Adrenal gland (tissue), 19 donors: ENCODE measurements around the gene POLR2H. TPM values are rescaled to one million over a fixed set of nuclear protein-coding genes. Genes with fewer than 3 reads are reported as not detected.

Experiments used
- DNase-seq, 7 donors: peaks; one replicate each; pipeline ENCODE4 v3.0.0-alpha.2; 2019 to 2020
- H3K27ac ChIP-seq, 5 donors: fragments of 200-600 bp; sonication (generic) in 4 of 5; 1 replicate in 3 of 5; 2 replicates in 2 of 5; pipeline versions ENCODE4 v1.5.1 to v1.8.0; 2016 to 2020; ENCODE audit warnings: mild to moderate bottlenecking in 1 of 5
- H3K27me3 ChIP-seq: fragments of 200-600 bp; 2 replicates; pipeline ENCODE4 v1.8.0; 2021
- H3K36me3 ChIP-seq, 2 donors: fragments of 200-600 bp; replicated peaks in 1 of 2; 1 replicate in 1 of 2; 2 replicates in 1 of 2; pipeline versions ENCODE4 v1.5.1 to v1.8.0; 2018 to 2022
- H3K4me1 ChIP-seq, 2 donors: fragments of 200-600 bp; replicated peaks in 1 of 2; 1 replicate in 1 of 2; 2 replicates in 1 of 2; pipeline versions ENCODE4 v1.5.1 to v1.8.0; 2018 to 2021
- H3K4me3 ChIP-seq, 4 donors: fragments of 200-600 bp; sonication (generic) in 3 of 4; one replicate each; pipeline ENCODE4 v1.5.1; 2016 to 2018
- H3K9me3 ChIP-seq, 3 donors: fragments of 200-600 bp; sonication (generic) in 1 of 3; replicated peaks in 1 of 3; 1 replicate in 2 of 3; 2 replicates in 1 of 3; pipeline versions ENCODE4 v1.5.1 to v1.8.0; 2016 to 2021
- CTCF ChIP-seq, 6 experiments: fragments of 450-650 bp in 4 of 6; fragments of 200-600 bp in 2 of 6; sonication (generic) in 1 of 6; IDR thresholded peaks; 1 replicate in 5 of 6; 2 replicates in 1 of 6; pipeline versions ENCODE4 v1.5.1 to v1.8.0; 2016 to 2021; ENCODE audit warnings: antibody characterized with exemption in 6 of 6, mild to moderate bottlenecking in 2 of 6, moderate library complexity in 1 of 6
- POLR2A ChIP-seq, 2 donors: fragments of 450-650 bp; IDR thresholded peaks; one replicate each; pipeline ENCODE4 v1.6.1; 2017; ENCODE audit warnings: antibody characterized with exemption in 2 of 2, mild to moderate bottlenecking in 2 of 2, moderate library complexity in 1 of 2
- WGBS, 4 donors: extraction: QIAGEN DNeasy Blood & Tissue Kit in 2 of 4; methylation state at CpG; one replicate each; pipeline versions ENCODE4 v1.1.5 to v1.1.7; 2013 to 2017; 5-methylcytosine and 5-hydroxymethylcytosine counted together
- intact Hi-C, 2 donors: fragments of 100-400 bp; cut with DNase I; formaldehyde crosslinking; loops; one replicate each; pipeline versions ENCODE4 v1.14.1 to v1.15.0; 2022 to 2023
- long read RNA-seq, 10 donors: library from polyadenylated mRNA in 3 of 10; unstranded in 2 of 10; stranded (forward) in 1 of 10; transcript quantifications; one replicate each; pipeline ENCODE4 v2.0.0 and lab custom pipeline, GENCODE V29; 2021 to 2026
- polyA plus RNA-seq, 3 donors: library from polyadenylated mRNA; stranded (reverse); fragments of 200-250 nt in 2 of 3; fragments of 350-450 nt in 1 of 3; fragmentation: Illumina TruSeq in 1 of 3; extraction: RNeasy Lipid Tissue Mini Kit (QIAGEN cat#74804) in 1 of 3; gene quantifications; one replicate each; pipeline ENCODE4 v1.2.3, GENCODE V29; 2013 to 2014
- total RNA-seq, 9 donors: library from RNA; depleted of rRNA in 4 of 9; stranded (reverse); fragments of >200 nt in 4 of 9; fragments of 120-200 nt in 1 of 9; fragmentation: NEBNext Ultra II Directional in 1 of 9; extraction: Animal tissue kit (Norgen Biotek cat#: 25700) in 1 of 9; gene quantifications; one replicate each; pipeline versions ENCODE4 v1.1.0 to v1.2.4, GENCODE V29; 2013 to 2023
- donor health status: healthy with polysubstance abuse.
- donor health status: Bipolar disorder and iron deficiency.
- donor health status: DM: yes; HTN: yes; CAD: no.
- donor health status: DM: no; HTN: no; CAD: no.
- donor health status: DM: no; HTN: no; CAD: no.
- donor health status: DM: yes; HTN: yes; CAD: no.

POLR2H gene
- total RNA-seq (100 to 1,000 TPM in 1 of 9 donors, 10 to 100 TPM in 8; 63.1 to 101 (median 71.2) TPM), polyA plus RNA-seq (100 to 1,000 TPM in 2 of 3 donors, 10 to 100 TPM in 1; 87.7 to 199 (median 194) TPM)
- long read RNA-seq, donor 1, transcript POLR2H-202 (5 exons, 878 nt) = major isoform, 7 of 48 reads
- long read RNA-seq, donor 1, partial matches to known transcripts = 40 of 48 reads
- long read RNA-seq, donor 1, other reads (novel, unspliced or antisense) = 0 of 48 reads
- long read RNA-seq, donor 2, partial matches to known transcripts = 15 of 25 reads
- long read RNA-seq, donor 2, other reads (novel, unspliced or antisense) = 0 of 25 reads
- long read RNA-seq, donor 3, partial matches to known transcripts = 18 of 24 reads
- long read RNA-seq, donor 3, other reads (novel, unspliced or antisense) = 0 of 24 reads
- long read RNA-seq, donor 4, partial matches to known transcripts = 31 of 40 reads
- long read RNA-seq, donor 4, other reads (novel, unspliced or antisense) = 4 of 40 reads
- long read RNA-seq, donor 5, transcript POLR2H-208 (6 exons, 1,802 nt) = major isoform, 19 of 75 reads
- long read RNA-seq, donor 5, partial matches to known transcripts = 36 of 75 reads
- long read RNA-seq, donor 5, other reads (novel, unspliced or antisense) = 16 of 75 reads
- long read RNA-seq, donor 6, partial matches to known transcripts = 23 of 26 reads
- long read RNA-seq, donor 6, other reads (novel, unspliced or antisense) = 0 of 26 reads
- long read RNA-seq, donor 7, partial matches to known transcripts = 8 of 14 reads
- long read RNA-seq, donor 7, other reads (novel, unspliced or antisense) = 0 of 14 reads
- long read RNA-seq, donor 8, partial matches to known transcripts = 29 of 38 reads
- long read RNA-seq, donor 8, other reads (novel, unspliced or antisense) = 0 of 38 reads
- long read RNA-seq, donor 9, partial matches to known transcripts = 19 of 26 reads
- long read RNA-seq, donor 9, other reads (novel, unspliced or antisense) = 0 of 26 reads
- long read RNA-seq, donor 10, partial matches to known transcripts = 12 of 19 reads
- long read RNA-seq, donor 10, other reads (novel, unspliced or antisense) = 0 of 19 reads

- peaks cover 13 to 41% of the 10 kb centered on the region in 2 donors for H3K4me1 ChIP-seq
- peaks cover 0 to 28% of the 10 kb centered on the region in 2 donors for H3K36me3 ChIP-seq
- TF ChIP-seq CTCF (IDR thresholded peaks at IDR 0.05) = no peak
- peak; percentile 50 to 63 for TF ChIP-seq POLR2A (IDR thresholded peaks at IDR 0.05)
- H3K27ac ChIP-seq = peak within 1 kb of the TSS; percentile 80 to 100 (median 97)
- no peaks in the 10 kb centered on the region for H3K9me3 ChIP-seq
- 0 to 1% (median 1%) methylated on average over 27 to 56 of the region's 56 CpGs; no CpG with 5 or more reads in 1 of the 4 donors for WGBS, 4 donors
- peak within 1 kb of the TSS; percentile 49 to 88 (median 76) for H3K4me3 ChIP-seq
- intact Hi-C loops = no loop called here
- DNase-seq = peak in 5 of 7 donors; percentile 51 to 69 (median 54)
- H3K27me3 ChIP-seq = no peaks in the 10 kb centered on the region
These were observed at the start of gene POLR2H, which contains the start of gene CLCN2 for GRCh38 chr3:184361532-184361931. POLR2H (plus strand) TSS chr3:184361710; CDS start chr3:184363493, 1,783 bp downstream. CLCN2 (minus strand) TSS chr3:184361605; CDS start chr3:184361479, 126 bp downstream.

GRCh38 chr3:184314363-184314699 is 47.2 kb upstream of the POLR2H start, which contains the start of gene EIF4G1:
EIF4G1 (plus strand) TSS chr3:184314606; CDS start chr3:184315797, 1,191 bp downstream.
- H3K27me3 ChIP-seq = no peaks in the 10 kb centered on the region
- H3K9me3 ChIP-seq = no peaks in the 10 kb centered on the region
- peaks cover 33 to 40% of the 10 kb centered on the region in 2 donors for H3K4me1 ChIP-seq
- peak within 1 kb of the TSS; percentile 49 to 99 (median 92) for H3K4me3 ChIP-seq
- 0 to 1% (median 0%) methylated on average over 2 to 40 of the region's 40 CpGs for WGBS, 4 donors
- intact Hi-C loops = no loop called here
- TF ChIP-seq CTCF (IDR thresholded peaks at IDR 0.05) (no peak), POLR2A (IDR thresholded peaks at IDR 0.05) (peak in 1 of 2 donors; percentile 88)
- DNase-seq = peak; percentile 94 to 97 (median 96)
- peak within 1 kb of the TSS; percentile 94 to 100 (median 96) for H3K27ac ChIP-seq
- peaks cover 0 to 25% of the 10 kb centered on the region in 2 donors for H3K36me3 ChIP-seq

GRCh38 chr3:184314700-184315542 is 46.6 kb upstream of the POLR2H start:
- Histone ChIP-seq H3K9me3 (no peaks in the 10 kb centered on the region), H3K4me3 (peak overlapping the region; percentile 49 to 99 (median 92)), H3K36me3 (peaks cover 0 to 25% of the 10 kb centered on the region in 2 donors), H3K27me3 (no peaks in the 10 kb centered on the region), H3K4me1 (peaks cover 37 to 46% of the 10 kb centered on the region in 2 donors), H3K27ac (peak overlapping the region; percentile 94 to 100 (median 96))
- TF ChIP-seq CTCF (IDR thresholded peaks at IDR 0.05) (peak in 1 of 6 experiments; percentile 3), POLR2A (IDR thresholded peaks at IDR 0.05) (peak; percentile 4 to 46)
- peak; percentile 83 to 91 (median 85) for DNase-seq
- 0 to 1% (median 0%) methylated on average over 14 to 84 of the region's 89 CpGs for WGBS, 4 donors
- intact Hi-C loops = no loop called here
